WTC11 (cell line): ENCODE measurements around the gene NOPCHAP1. TPM values are rescaled to one million over a fixed set of nuclear protein-coding genes. Genes with fewer than 3 reads are reported as not detected.

ENCODE experiments used
- ATAC-seq: fragments of 200-7000 bp; cut with Tn5 transposase; 2 replicates; pipeline ENCODE4 v1.10.0; 2021; ENCODE audit warnings: mild to moderate bottlenecking, moderate library complexity
- CTCF ChIA-PET: fragments of 300-600 bp; sonication (Branson Sonifier 250); formaldehyde crosslinking; loops from one replicate; lab custom pipeline; 2021; ENCODE audit warnings: antibody characterized with exemption; lab: Charles Lee
- POLR2A ChIA-PET: fragments of 350-600 bp; sonication (Branson Sonifier 250); formaldehyde crosslinking; loops from one replicate; lab custom pipeline; 2021; ENCODE audit warnings: antibody characterized with exemption; lab: Charles Lee
- DNase-seq: peaks from one replicate; pipeline ENCODE4 v3.0.0; 2021; ENCODE audit warnings: low spot score
- H3K27ac Mint-ChIP-seq: 2 replicates; pipeline ENCODE4 v1.8.0; 2021; ENCODE audit warnings: mixed read lengths
- H3K27me3 Mint-ChIP-seq: 2 replicates; pipeline ENCODE4 v1.8.0; 2021; ENCODE audit warnings: low read depth, mild to moderate bottlenecking, moderate library complexity, mixed read lengths
- H3K36me3 Mint-ChIP-seq: 2 replicates; pipeline ENCODE4 v1.8.0; 2021; ENCODE audit warnings: mixed read lengths
- H3K4me1 Mint-ChIP-seq: 2 replicates; pipeline ENCODE4 v1.8.0; 2022; ENCODE audit warnings: mixed read lengths
- H3K4me3 Mint-ChIP-seq: 2 replicates; pipeline ENCODE4 v1.8.0; 2021; ENCODE audit warnings: mild to moderate bottlenecking, moderate library complexity, mixed read lengths
- H3K9me3 Mint-ChIP-seq: 2 replicates; pipeline ENCODE4 v1.8.0; 2021; ENCODE audit warnings: mixed read lengths
- CBFB ChIP-seq: sonication (generic); formaldehyde crosslinking; IDR thresholded peaks from 2 replicates; pipeline ENCODE4 v1.8.1; 2022; ENCODE audit warnings: mild to moderate bottlenecking, low read depth, missing genetic modification reagents
- E2F4 ChIP-seq: sonication (generic); formaldehyde crosslinking; IDR thresholded peaks from 2 replicates; pipeline ENCODE4 v1.8.1; 2022; ENCODE audit warnings: low read depth, mild to moderate bottlenecking, moderate library complexity, missing genetic modification reagents, borderline replicate concordance
- FOXK1 ChIP-seq: sonication (generic); formaldehyde crosslinking; IDR thresholded peaks from 2 replicates; pipeline ENCODE4 v1.8.0; 2022; ENCODE audit warnings: mild to moderate bottlenecking, moderate library complexity, missing genetic modification reagents
- FOXP1 ChIP-seq: sonication (generic); formaldehyde crosslinking; IDR thresholded peaks from 2 replicates; pipeline ENCODE4 v1.8.0; 2022; ENCODE audit warnings: missing genetic modification reagents, mild to moderate bottlenecking, moderate library complexity, borderline replicate concordance
- JUN ChIP-seq: sonication (generic); formaldehyde crosslinking; IDR thresholded peaks from 2 replicates; pipeline ENCODE4 v1.8.0; 2023; ENCODE audit warnings: mild to moderate bottlenecking, missing genetic modification reagents
- MAX ChIP-seq: sonication (generic); formaldehyde crosslinking; IDR thresholded peaks from 2 replicates; pipeline ENCODE4 v1.8.0; 2022; ENCODE audit warnings: mild to moderate bottlenecking, missing genetic modification reagents
- MLX ChIP-seq: sonication (generic); formaldehyde crosslinking; IDR thresholded peaks from 2 replicates; pipeline ENCODE4 v1.8.1; 2023; ENCODE audit warnings: mild to moderate bottlenecking, missing genetic modification reagents, moderate library complexity
- NR1H2 ChIP-seq: sonication (generic); formaldehyde crosslinking; IDR thresholded peaks from 2 replicates; pipeline ENCODE4 v1.9.0; 2021; ENCODE audit warnings: mild to moderate bottlenecking, moderate library complexity, missing genetic modification reagents
- NR3C1 ChIP-seq: sonication (generic); formaldehyde crosslinking; conservative IDR thresholded peaks from 2 replicates; pipeline ENCODE4 v1.8.1; 2023; ENCODE audit warnings: low read depth, mild to moderate bottlenecking, missing genetic modification reagents
- RORB ChIP-seq: fragments of 250-450 bp; sonication (Bioruptor Pico); IDR thresholded peaks from 2 replicates; pipeline ENCODE4 v1.9.0; 2021; ENCODE audit warnings: mild to moderate bottlenecking
- TEAD1 ChIP-seq: sonication (generic); formaldehyde crosslinking; IDR thresholded peaks from 2 replicates; pipeline ENCODE4 v1.8.0; 2022; ENCODE audit warnings: mild to moderate bottlenecking, missing genetic modification reagents
- ZMAT4 ChIP-seq: fragments of 250-450 bp; sonication (Bioruptor Pico); IDR thresholded peaks from 2 replicates; pipeline ENCODE4 v1.9.0; 2021; ENCODE audit warnings: mild to moderate bottlenecking
- ZNF138 ChIP-seq: sonication (generic); formaldehyde crosslinking; conservative IDR thresholded peaks from 2 replicates; pipeline ENCODE4 v1.8.1; 2022; ENCODE audit warnings: mild to moderate bottlenecking, moderate library complexity, missing genetic modification reagents
- ZNF263 ChIP-seq: sonication (generic); formaldehyde crosslinking; IDR thresholded peaks from 2 replicates; pipeline ENCODE4 v1.8.1; 2022; ENCODE audit warnings: low read depth, mild to moderate bottlenecking, moderate library complexity, missing genetic modification reagents
- ZNF416 ChIP-seq: fragments of 250-450 bp; sonication (Bioruptor Pico); IDR thresholded peaks from 2 replicates; pipeline ENCODE4 v1.9.0; 2021; ENCODE audit warnings: mild to moderate bottlenecking, inconsistent platforms
- ZNF423 ChIP-seq: fragments of 250-450 bp; sonication (Bioruptor Pico); IDR thresholded peaks from 2 replicates; pipeline ENCODE4 v2.1.2; 2022; ENCODE audit warnings: mild to moderate bottlenecking, moderate library complexity
- ZSCAN18 ChIP-seq: fragments of 250-450 bp; sonication (Bioruptor Pico); IDR thresholded peaks from 2 replicates; pipeline ENCODE4 v2.1.2; 2022; ENCODE audit warnings: mild to moderate bottlenecking, moderate library complexity
- total RNA-seq: library from RNA; stranded (reverse); gene quantifications from 3 replicates; pipeline ENCODE4 v1.2.3, GENCODE V29; 2021

The NOPCHAP1 gene
- total RNA-seq, 1 experiment from 2014 or later, result 34.8 TPM

- no peak for TF ChIP-seq RORB (CRISPR knock-in tag)
- no peak for TF ChIP-seq TEAD1 (CRISPR knock-in tag)
Observed at GRCh38 chr12:104966677-104967076, 19.4 kb upstream of the NOPCHAP1 start (continued).

GRCh38 chr12:104969343-104969742 is 16.8 kb upstream of the NOPCHAP1 start:
- no peak for TF ChIP-seq MAX (CRISPR knock-in tag)
- no peak for TF ChIP-seq NR1H2 (CRISPR knock-in tag)
- TF ChIP-seq NR3C1 (CRISPR knock-in tag), result no peak
- TF ChIP-seq E2F4 (CRISPR knock-in tag), result no peak
- TF ChIP-seq FOXK1, result no peak
- TF ChIP-seq ZSCAN18 (CRISPR knock-in tag), result no peak
- no peak for TF ChIP-seq FOXP1
- no peak for TF ChIP-seq JUN
- TF ChIP-seq ZNF263 (CRISPR knock-in tag), result no peak
- TF ChIP-seq, all 79 proteins: peak for 0
- ATAC-seq (no peak), DNase-seq (no peak)
- POLR2A ChIA-PET, result no interaction called here
- Mint-ChIP-seq H3K9me3 (peaks cover 6% of the 10 kb centered on the region), H3K27me3 (peaks cover 6% of the 10 kb centered on the region), H3K36me3 (no peaks in the 10 kb centered on the region), H3K4me3 (no peak overlapping the region), H3K4me1 (no peaks in the 10 kb centered on the region), H3K27ac (no peak overlapping the region)
- CTCF ChIA-PET, result interaction anchor here (2.0 kb wide), 1 partner anchor 179 kb away, joined by 5 read pairs; no protein-coding TSS in a partner anchor

GRCh38 chr12:104971306-104971705 is 14.8 kb upstream of the NOPCHAP1 start:
- Mint-ChIP-seq H3K4me3 (no peak overlapping the region), H3K4me1 (no peaks in the 10 kb centered on the region), H3K36me3 (no peaks in the 10 kb centered on the region), H3K27me3 (no peaks in the 10 kb centered on the region; the same call in 1 of the 2 replicates), H3K27ac (no peak overlapping the region), H3K9me3 (no peaks in the 10 kb centered on the region)
- DNase-seq (no peak), ATAC-seq (no peak)
- CTCF ChIA-PET, result no interaction called here
- POLR2A ChIA-PET, result no interaction called here
- TF ChIP-seq ZMAT4 (CRISPR knock-in tag), result no peak
- TF ChIP-seq ZNF263 (CRISPR knock-in tag), result no peak
- TF ChIP-seq ZNF138, result no peak

GRCh38 chr12:104973250-104973649 is 12.9 kb upstream of the NOPCHAP1 start:
- DNase-seq (no peak), ATAC-seq (no peak)
- Mint-ChIP-seq H3K36me3 (no peaks in the 10 kb centered on the region), H3K9me3 (no peaks in the 10 kb centered on the region), H3K27ac (no peak overlapping the region), H3K27me3 (no peaks in the 10 kb centered on the region; the same call in 1 of the 2 replicates), H3K4me1 (no peaks in the 10 kb centered on the region), H3K4me3 (no peak overlapping the region)
- ChIA-PET CTCF (no interaction called here), POLR2A (interaction anchor here (0.6 kb wide), 1 partner anchor 109 kb away, joined by 3 read pairs; no protein-coding TSS in a partner anchor)
- TF ChIP-seq MLX (CRISPR knock-in tag) (no peak), FOXK1 (no peak), CBFB (no peak), JUN (no peak), ZNF423 (CRISPR knock-in tag) (no peak), ZNF416 (CRISPR knock-in tag) (no peak)
